H9 (cell line): ENCODE results near the gene EAF1. TPM values are rescaled to one million over a fixed set of nuclear protein-coding genes. Genes with fewer than 3 reads are reported as not detected.

Experiments used
- DNase-seq: peaks from one replicate; pipeline ENCODE4 v3.0.0-alpha.2; 2017
- H2AFZ ChIP-seq: one replicate; pipeline ENCODE4 v1.6.1; 2013; ENCODE audit warnings: mild to moderate bottlenecking, low read length, control low read depth, moderate library complexity
- H2AK5ac ChIP-seq: 2 replicates; pipeline ENCODE4 v1.6.1; 2013; ENCODE audit warnings: low read length, control low read depth, mixed read lengths; ENCODE audit not compliant: insufficient read length
- H2BK120ac ChIP-seq: one replicate; pipeline ENCODE4 v1.6.1; 2013; ENCODE audit warnings: low read depth, mild to moderate bottlenecking, low read length, control low read depth, inconsistent platforms; ENCODE audit not compliant: poor library complexity, severe bottlenecking
- H2BK12ac ChIP-seq: 2 replicates; pipeline ENCODE4 v1.6.1; 2013; ENCODE audit warnings: low read length, control low read depth, mixed read lengths, low read depth; ENCODE audit not compliant: insufficient read length
- H2BK15ac ChIP-seq: 2 replicates; pipeline ENCODE4 v1.6.1; 2013; ENCODE audit warnings: low read depth, low read length, control low read depth
- H2BK20ac ChIP-seq: one replicate; pipeline ENCODE4 v1.6.1; 2013; ENCODE audit warnings: low read depth, mild to moderate bottlenecking, low read length, control low read depth, inconsistent platforms; ENCODE audit not compliant: poor library complexity, severe bottlenecking
- H2BK5ac ChIP-seq: 2 replicates; pipeline ENCODE4 v1.6.1; 2013; ENCODE audit warnings: low read length, control low read depth, mixed read lengths; ENCODE audit not compliant: insufficient read length
- H3K14ac ChIP-seq: 2 replicates; pipeline ENCODE4 v1.6.1; 2013; ENCODE audit warnings: low read length, control low read depth; ENCODE audit not compliant: insufficient read depth
- H3K18ac ChIP-seq: 2 replicates; pipeline ENCODE4 v1.6.1; 2013; ENCODE audit warnings: low read depth, mild to moderate bottlenecking, mixed read lengths, low read length, control low read depth; ENCODE audit not compliant: insufficient read length
- H3K23ac ChIP-seq: 2 replicates; pipeline ENCODE4 v1.6.1; 2013; ENCODE audit warnings: low read length, control low read depth, mixed read lengths, low read depth; ENCODE audit not compliant: insufficient read length
- H3K23me2 ChIP-seq: 2 replicates; pipeline ENCODE4 v1.6.1; 2013; ENCODE audit warnings: low read depth, mild to moderate bottlenecking, mixed read lengths, low read length, control low read depth; ENCODE audit not compliant: insufficient read length, poor library complexity, severe bottlenecking
- H3K27ac ChIP-seq: 2 replicates; pipeline ENCODE4 v1.5.1; 2013; ENCODE audit warnings: low read length, control low read depth, mixed read lengths, low read depth; ENCODE audit not compliant: insufficient read length
- H3K27me3 ChIP-seq: 2 replicates; pipeline ENCODE4 v1.6.1; 2013; ENCODE audit warnings: low read length, control low read depth, inconsistent platforms; ENCODE audit not compliant: insufficient read depth
- H3K4ac ChIP-seq: 2 replicates; pipeline ENCODE4 v1.6.1; 2013; ENCODE audit warnings: low read depth, mild to moderate bottlenecking, control low read depth, inconsistent platforms, low read length, moderate library complexity
- H3K4me1 ChIP-seq: 2 replicates; pipeline ENCODE4 v1.6.1; 2013; ENCODE audit warnings: low read length, control low read depth, inconsistent platforms; ENCODE audit not compliant: insufficient read depth
- H3K4me2 ChIP-seq: 2 replicates; pipeline ENCODE4 v1.6.1; 2013; ENCODE audit warnings: low read length, control low read depth, mixed read lengths; ENCODE audit not compliant: insufficient read length, insufficient read depth
- H3K56ac ChIP-seq: 2 replicates; pipeline ENCODE4 v1.6.1; 2013; ENCODE audit warnings: low read depth, mild to moderate bottlenecking, mixed read lengths, low read length, control low read depth; ENCODE audit not compliant: insufficient read length
- H3K79me1 ChIP-seq: 2 replicates; pipeline ENCODE4 v1.6.1; 2013; ENCODE audit warnings: low read depth, mild to moderate bottlenecking, moderate library complexity, low read length, control low read depth, inconsistent platforms; ENCODE audit not compliant: insufficient read depth, poor library complexity, severe bottlenecking
- H3K79me2 ChIP-seq: 2 replicates; pipeline ENCODE4 v1.6.1; 2013; ENCODE audit warnings: low read length, control low read depth, inconsistent platforms; ENCODE audit not compliant: insufficient read depth
- H3K9ac ChIP-seq: 2 replicates; pipeline ENCODE4 v1.6.1; 2013; ENCODE audit warnings: low read length, control low read depth, mixed read lengths; ENCODE audit not compliant: insufficient read length; ENCODE audit errors: extremely low read depth
- H3K9me3 ChIP-seq: one replicate; pipeline ENCODE4 v1.6.1; 2013; ENCODE audit warnings: low read depth, low read length, inconsistent platforms; ENCODE audit not compliant: control insufficient read depth
- H3T11ph ChIP-seq: one replicate; pipeline ENCODE4 v1.6.1; 2013; ENCODE audit warnings: mild to moderate bottlenecking, low read length, control low read depth, inconsistent platforms
- H4K20me1 ChIP-seq: one replicate; pipeline ENCODE4 v1.6.1; 2013; ENCODE audit not compliant: control insufficient read depth, insufficient read length, insufficient read depth
- H4K5ac ChIP-seq: 2 replicates; pipeline ENCODE4 v1.6.1; 2013; ENCODE audit warnings: low read depth, mild to moderate bottlenecking, mixed read lengths, low read length, control low read depth; ENCODE audit not compliant: insufficient read length
- H4K8ac ChIP-seq: replicated peaks from 2 replicates; pipeline ENCODE4 v1.6.1; 2013; ENCODE audit warnings: low read length, control low read depth, mixed read lengths, low read depth; ENCODE audit not compliant: insufficient read length
- H4K91ac ChIP-seq: 2 replicates; pipeline ENCODE4 v1.6.1; 2013; ENCODE audit warnings: low read depth, mild to moderate bottlenecking, moderate library complexity, mixed read lengths, low read length, control low read depth; ENCODE audit not compliant: insufficient read length
- H3K27ac Mint-ChIP-seq, 3 experiments: 2 replicates in 2 of 3; 3 replicates in 1 of 3; pipeline ENCODE4 v1.8.0; 2020 to 2021; ENCODE audit warnings: mixed read lengths in 3 of 3, mild to moderate bottlenecking in 1 of 3, moderate library complexity in 1 of 3
- H3K27me3 Mint-ChIP-seq: 2 replicates; pipeline ENCODE4 v1.8.0; 2021; ENCODE audit warnings: low read depth, mild to moderate bottlenecking, moderate library complexity, mixed read lengths
- H3K36me3 Mint-ChIP-seq, 3 experiments: 2 replicates in 2 of 3; 3 replicates in 1 of 3; pipeline ENCODE4 v1.8.0; 2020 to 2021; ENCODE audit warnings: low read depth in 3 of 3, mixed read lengths in 3 of 3; ENCODE audit not compliant: insufficient read depth in 1 of 3
- H3K4me1 Mint-ChIP-seq, 2 experiments: 2 replicates each; pipeline ENCODE4 v1.8.0; 2020; ENCODE audit warnings: mixed read lengths in 2 of 2
- H3K4me3 Mint-ChIP-seq, 2 experiments: 2 replicates in 1 of 2; 3 replicates in 1 of 2; pipeline ENCODE4 v1.8.0; 2020 to 2021; ENCODE audit warnings: mild to moderate bottlenecking in 2 of 2, mixed read lengths in 2 of 2, moderate library complexity in 1 of 2
- H3K9me3 Mint-ChIP-seq, 2 experiments: 2 replicates in 1 of 2; 3 replicates in 1 of 2; pipeline ENCODE4 v1.8.0; 2020; ENCODE audit warnings: mild to moderate bottlenecking in 2 of 2, mixed read lengths in 2 of 2, moderate library complexity in 1 of 2
- CTCF ChIP-seq: fragments of 200-600 bp; sonication (generic); conservative IDR thresholded peaks from 3 replicates; pipeline ENCODE4 v1.8.0; 2021; ENCODE audit warnings: antibody characterized with exemption, mild to moderate bottlenecking
- WGBS: extraction: QIAGEN DNeasy Blood & Tissue Kit; methylation state at CpG from one replicate; pipeline ENCODE4 v1.1.7; 2013; ENCODE audit warnings: missing lambda C conversion rate, low lambda C conversion rate, mixed read lengths; ENCODE audit not compliant: insufficient read length; ENCODE audit errors: extremely low coverage; 5-methylcytosine and 5-hydroxymethylcytosine counted together
- total RNA-seq: library from RNA; stranded (reverse); gene quantifications from 2 replicates; pipeline ENCODE4 v1.2.1, GENCODE V29; 2021

EAF1 gene
- total RNA-seq, 1 experiment from 2014 or later = 34.3 TPM

- no peak for DNase-seq
- Histone ChIP-seq H3K79me1 (no peaks in the 10 kb centered on the region), H4K20me1 (no peaks in the 10 kb centered on the region), H2BK120ac (no peak overlapping the region), H3K14ac (no peak overlapping the region), H3T11ph (no peak overlapping the region), H2BK20ac (no peak overlapping the region), H3K79me2 (no peaks in the 10 kb centered on the region), H2AFZ (no peak overlapping the region), H4K8ac (no peak overlapping the region), H2AK5ac (no peak overlapping the region), H3K56ac (no peak overlapping the region), H3K23me2 (no peaks in the 10 kb centered on the region), H3K4me2 (no peak overlapping the region), H3K27me3 (no peaks in the 10 kb centered on the region), H3K23ac (no peak overlapping the region), H3K18ac (no peak overlapping the region), H4K91ac (no peak overlapping the region), H2BK12ac (no peak overlapping the region), H3K9ac (no peak overlapping the region), H2BK5ac (no peak overlapping the region), H4K5ac (no peak overlapping the region), H3K9me3 (peaks cover 11% of the 10 kb centered on the region), H3K27ac (no peak overlapping the region), H3K4ac (no peak overlapping the region), H3K4me1 (no peaks in the 10 kb centered on the region), H2BK15ac (no peak overlapping the region)
- no CpG with 5 or more reads among the region's 4 CpGs for WGBS
- Mint-ChIP-seq H3K27ac (no peak overlapping the region), H3K4me1 (no peaks in the 10 kb centered on the region), H3K4me3 (no peak overlapping the region), H3K9me3 (peaks cover 16 to 18% of the 10 kb centered on the region in 2 experiments), H3K27me3 (peaks cover 1% of the 10 kb centered on the region; the same call in 1 of the 2 replicates), H3K36me3 (peaks cover 6 to 9% (median 8%) of the 10 kb centered on the region in 3 experiments)
- no peak for TF ChIP-seq CTCF
Measured at GRCh38 chr3:15401936-15402335, 25.5 kb upstream of the EAF1 start.
